ENCODE results near the gene KCNJ16. TPM values are rescaled to one million over a fixed set of nuclear protein-coding genes. Genes with fewer than 3 reads are reported as not detected.

KCNJ16 gene
- total RNA-seq, 1 experiment from 2014 or later, result not detected

DNA sequence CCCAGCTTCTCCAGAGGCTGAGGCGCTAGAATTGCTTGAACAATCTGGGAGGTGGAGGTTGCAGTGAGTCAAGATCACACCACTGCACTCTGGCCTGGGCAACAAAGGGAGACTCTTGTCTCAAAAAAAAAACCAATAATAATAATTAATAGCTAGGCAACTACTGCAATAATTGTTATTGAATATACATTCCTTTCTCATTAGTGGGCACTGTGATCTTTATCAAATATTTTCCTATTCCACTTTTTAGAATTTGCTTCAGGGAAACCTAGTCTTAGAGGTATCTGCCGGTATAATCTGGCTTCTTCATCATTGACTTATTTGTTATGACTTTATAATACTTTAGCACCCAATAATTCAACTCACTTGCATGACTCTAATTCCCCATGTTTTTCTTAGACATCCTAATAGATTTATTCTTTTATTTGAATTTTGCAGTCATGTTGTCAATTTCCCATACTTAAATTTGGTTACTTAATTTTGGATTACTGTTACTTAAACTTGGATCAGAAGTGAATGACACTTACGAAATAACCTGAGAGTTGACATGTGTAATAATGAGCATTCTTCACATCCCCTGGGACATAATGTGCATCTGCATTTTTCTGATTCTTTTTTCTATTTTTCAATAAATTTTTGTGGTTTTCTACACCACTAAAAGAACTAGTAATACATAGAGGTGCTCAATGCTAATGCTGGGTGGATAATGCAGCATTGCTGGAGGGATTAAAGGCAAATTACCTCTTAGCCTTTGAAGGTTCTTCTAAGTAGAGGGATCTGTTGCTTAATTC, 25.0 kb upstream of the KCNJ16 start:
- H3K4me1 ChIP-seq (ENCODE audit: insufficient read depth, low read length, poor library complexity, severe bottlenecking), result no peaks in the 10 kb centered on the region
- H3K4me3 ChIP-seq (ENCODE audit: low read depth, low read length, poor library complexity, severe bottlenecking), result no peak overlapping the region
- CTCF ChIA-PET, result no interaction called here
- H3K9me3 ChIP-seq (ENCODE audit: low read depth, low read length, poor library complexity, severe bottlenecking), result no peaks in the 10 kb centered on the region
- POLR2A ChIA-PET (ENCODE audit: low non-redundant PET), result no interaction called here
- intact Hi-C loops (cut with micrococcal nuclease; ENCODE audit: unreplicated experiment), result no loop called here
- no peak for DNase-seq (ENCODE audit: low spot score)
- no peak overlapping the region for H3K27ac ChIP-seq (ENCODE audit: low read depth, low read length, poor library complexity, severe bottlenecking)
- H3K27me3 ChIP-seq (replicated peaks; ENCODE audit: insufficient read depth, low read depth, low read length, poor library complexity), result no peaks in the 10 kb centered on the region
- H3K36me3 ChIP-seq (ENCODE audit: insufficient read depth, low read length, poor library complexity, severe bottlenecking), result no peaks in the 10 kb centered on the region
- no TSS peak for BruUV-seq (replicated peaks)
- TF ChIP-seq EZH2 (IDR thresholded peaks at IDR 0.05; ENCODE audit: borderline replicate concordance, low read depth, low read length, poor library complexity, severe bottlenecking), result no peak
- TF ChIP-seq, protein P1, sequence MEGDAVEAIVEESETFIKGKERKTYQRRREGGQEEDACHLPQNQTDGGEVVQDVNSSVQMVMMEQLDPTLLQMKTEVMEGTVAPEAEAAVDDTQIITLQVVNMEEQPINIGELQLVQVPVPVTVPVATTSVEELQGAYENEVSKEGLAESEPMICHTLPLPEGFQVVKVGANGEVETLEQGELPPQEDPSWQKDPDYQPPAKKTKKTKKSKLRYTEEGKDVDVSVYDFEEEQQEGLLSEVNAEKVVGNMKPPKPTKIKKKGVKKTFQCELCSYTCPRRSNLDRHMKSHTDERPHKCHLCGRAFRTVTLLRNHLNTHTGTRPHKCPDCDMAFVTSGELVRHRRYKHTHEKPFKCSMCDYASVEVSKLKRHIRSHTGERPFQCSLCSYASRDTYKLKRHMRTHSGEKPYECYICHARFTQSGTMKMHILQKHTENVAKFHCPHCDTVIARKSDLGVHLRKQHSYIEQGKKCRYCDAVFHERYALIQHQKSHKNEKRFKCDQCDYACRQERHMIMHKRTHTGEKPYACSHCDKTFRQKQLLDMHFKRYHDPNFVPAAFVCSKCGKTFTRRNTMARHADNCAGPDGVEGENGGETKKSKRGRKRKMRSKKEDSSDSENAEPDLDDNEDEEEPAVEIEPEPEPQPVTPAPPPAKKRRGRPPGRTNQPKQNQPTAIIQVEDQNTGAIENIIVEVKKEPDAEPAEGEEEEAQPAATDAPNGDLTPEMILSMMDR (conservative IDR thresholded peaks at IDR 0.05; ENCODE audit: low read depth, low read length), result no peak

DNA sequence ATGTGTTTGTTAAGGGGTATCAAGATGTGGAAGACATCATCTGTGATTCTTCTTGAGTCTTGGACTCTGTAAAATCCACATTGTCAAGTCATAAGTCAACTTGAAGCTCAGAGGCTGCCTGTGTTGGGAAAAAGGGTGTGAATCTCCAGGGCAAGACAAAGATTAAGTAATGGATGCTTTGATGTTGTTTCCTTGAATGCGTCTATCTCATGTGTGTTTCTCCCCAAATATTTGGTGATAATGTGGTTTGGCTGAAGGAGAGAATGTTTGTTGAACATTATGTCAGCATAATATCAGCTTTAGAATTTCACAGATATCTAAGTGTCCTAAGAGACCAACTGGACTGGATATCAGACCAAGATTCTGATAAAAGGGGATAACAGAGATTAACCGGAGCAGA, 24.1 kb upstream of the KCNJ16 start:
- CTCF ChIA-PET, result no interaction called here
- Histone ChIP-seq H3K27me3 (replicated peaks; ENCODE audit: insufficient read depth, low read depth, low read length, poor library complexity) (no peaks in the 10 kb centered on the region), H3K27ac (ENCODE audit: low read depth, low read length, poor library complexity, severe bottlenecking) (no peak overlapping the region), H3K4me1 (ENCODE audit: insufficient read depth, low read length, poor library complexity, severe bottlenecking) (no peaks in the 10 kb centered on the region), H3K36me3 (ENCODE audit: insufficient read depth, low read length, poor library complexity, severe bottlenecking) (no peaks in the 10 kb centered on the region), H3K9me3 (ENCODE audit: low read depth, low read length, poor library complexity, severe bottlenecking) (no peaks in the 10 kb centered on the region), H3K4me3 (ENCODE audit: low read depth, low read length, poor library complexity, severe bottlenecking) (no peak overlapping the region)
- TF ChIP-seq EZH2 (IDR thresholded peaks at IDR 0.05; ENCODE audit: borderline replicate concordance, low read depth, low read length, poor library complexity, severe bottlenecking), result no peak
- TF ChIP-seq, protein P1 (conservative IDR thresholded peaks at IDR 0.05; ENCODE audit: low read depth, low read length), result no peak
- BruUV-seq (replicated peaks), result no TSS peak
- intact Hi-C loops (cut with micrococcal nuclease; ENCODE audit: unreplicated experiment), result no loop called here
- POLR2A ChIA-PET (ENCODE audit: low non-redundant PET), result interaction anchor here (0.5 to 0.6 kb wide), 2 partner anchors 11 to 249 kb away, joined by 3 read pairs; no protein-coding TSS in a partner anchor
- no peak for DNase-seq (ENCODE audit: low spot score)

GRCh38 chr17:70053241-70054234, 21.5 kb upstream of the KCNJ16 start:
- CTCF ChIA-PET, result no interaction called here
- H3K9me3 ChIP-seq (ENCODE audit: low read depth, low read length, poor library complexity, severe bottlenecking), result no peaks in the 10 kb centered on the region
- intact Hi-C loops (cut with micrococcal nuclease; ENCODE audit: unreplicated experiment), result no loop called here
- no TSS peak for BruUV-seq (replicated peaks)
- no peak overlapping the region for H3K27ac ChIP-seq (ENCODE audit: low read depth, low read length, poor library complexity, severe bottlenecking)
- peaks cover 9% of the 10 kb centered on the region for H3K27me3 ChIP-seq (replicated peaks; ENCODE audit: insufficient read depth, low read depth, low read length, poor library complexity)
- POLR2A ChIA-PET (ENCODE audit: low non-redundant PET), result no interaction called here
- H3K4me1 ChIP-seq (ENCODE audit: insufficient read depth, low read length, poor library complexity, severe bottlenecking), result no peaks in the 10 kb centered on the region
- no peaks in the 10 kb centered on the region for H3K36me3 ChIP-seq (ENCODE audit: insufficient read depth, low read length, poor library complexity, severe bottlenecking)
- H3K4me3 ChIP-seq (ENCODE audit: low read depth, low read length, poor library complexity, severe bottlenecking), result no peak overlapping the region
- TF ChIP-seq EZH2 (IDR thresholded peaks at IDR 0.05; ENCODE audit: borderline replicate concordance, low read depth, low read length, poor library complexity, severe bottlenecking), result no peak
- TF ChIP-seq, protein P1 (conservative IDR thresholded peaks at IDR 0.05; ENCODE audit: low read depth, low read length), result no peak
- no peak for DNase-seq (ENCODE audit: low spot score)

Measured in A673 (cell line).